A549 (cell line): ENCODE measurements around the gene KLHL2.
"Not testable (repeated sequence)": the region's sequence is repeated elsewhere in the genome, so short reads cannot be mapped to it uniquely, and the experiment has no call there.

Source experiments
- CTCF ChIP-seq: fragments of >200 bp; sonication (Bioruptor Twin); formaldehyde crosslinking; IDR thresholded peaks from 3 replicates; pipeline ENCODE4 v1.5.1; 2016
- EP300 ChIP-seq, 2 experiments: fragments of >200 bp; sonication (Bioruptor Twin); formaldehyde crosslinking; IDR thresholded peaks; 2 replicates in 1 of 2; 3 replicates in 1 of 2; pipeline ENCODE4 v1.6.1; 2016 to 2017
- ESRRA ChIP-seq: fragments of 150-350 bp; IDR thresholded peaks from 2 replicates; pipeline ENCODE4 v1.6.1; 2014; ENCODE audit warnings: mild to moderate bottlenecking, low read length, borderline replicate concordance
- KDM5A ChIP-seq: fragments of 200-600 bp; sonication (generic); IDR thresholded peaks from 2 replicates; pipeline ENCODE4 v1.6.1; 2016; ENCODE audit warnings: antibody characterized with exemption, mild to moderate bottlenecking
- MYC ChIP-seq: IDR thresholded peaks from 2 replicates; pipeline ENCODE4 v1.6.1; 2012; ENCODE audit warnings: mild to moderate bottlenecking, inconsistent platforms, low read length, improper control_type of control experiment, borderline replicate concordance
- POLR2A ChIP-seq: IDR thresholded peaks from 2 replicates; pipeline ENCODE4 v1.6.1; 2012; ENCODE audit warnings: mild to moderate bottlenecking, low read length
- RARB ChIP-seq: fragments of 250-450 bp; sonication (Bioruptor Pico); IDR thresholded peaks from 2 replicates; pipeline ENCODE4 v1.8.0; 2021; ENCODE audit warnings: mild to moderate bottlenecking, moderate library complexity
- RCOR1 ChIP-seq: fragments of 150-350 bp; IDR thresholded peaks from 2 replicates; pipeline ENCODE4 v1.6.1; 2014; ENCODE audit warnings: antibody characterized with exemption, low read length, low read depth

- TF ChIP-seq RARB (CRISPR knock-in tag); POLR2A; CTCF; RCOR1; ESRRA; EP300 (IDR thresholded peaks at IDR 0.05); MYC; KDM5A: not testable (repeated sequence)
Observed at GRCh38 chr4:165284697-165285096, 77.3 kb downstream of the KLHL2 start.
